Measurements from ENCODE around the gene MRPL51. TPM values are rescaled to one million over a fixed set of nuclear protein-coding genes. Genes with fewer than 3 reads are reported as not detected.
A peak's percentile ranks its signal among the peaks of the same experiment; 100 is the strongest.

Gene MRPL51
- total and polyA plus RNA-seq, 2 donors (not counting 1 experiment from before 2014, with no cell fraction given) = 18.6 to 72.6 TPM

- ATAC-seq (ENCODE audit: low read depth) (no peak), DNase-seq (no peak)
- Mint-ChIP-seq H3K9me3 (ENCODE audit: insufficient read depth) (no peaks in the 10 kb centered on the region), H3K4me3 (no peak overlapping the region), H3K27me3 (no peaks in the 10 kb centered on the region), H3K4me1 (peaks cover 85% of the 10 kb centered on the region), H3K27ac (peak overlapping the region; percentile 68)
- no peak overlapping the region for H2AFZ ChIP-seq (ENCODE audit: insufficient read depth, low read depth, low read length, poor library complexity, severe bottlenecking)
- CTCF ChIA-PET = interaction anchor here (0.6 to 8.9 kb wide), 30 partner anchors 9 to 478 kb away, joined by 3 to 383 read pairs (median 6); partner anchors contain the start of genes CD27, GAPDH, IFFO1 and MRPL51
- H3K79me2 ChIP-seq (ENCODE audit: control insufficient read depth, insufficient read depth, low read length) = peaks cover 55% of the 10 kb centered on the region
- POLR2A ChIA-PET = interaction anchor here (0.6 to 2.2 kb wide), 5 partner anchors 20 to 148 kb away, joined by 3 to 33 read pairs (median 4); partner anchors contain the start of gene MRPL51
- peaks cover 57 to 84% of the 10 kb centered on the region in 2 donors for H3K4me1 ChIP-seq (ENCODE audit: control insufficient read depth in 2 of 2, insufficient read depth in 2 of 2, low read length in 2 of 2)
- no peak overlapping the region for H3K4me3 ChIP-seq (ENCODE audit: control extremely low read depth in 1 of 5, extremely low read depth in 1 of 5, insufficient read depth in 1 of 5, low read depth in 2 of 5, low read length in 4 of 5)
- intact Hi-C loops (cut with micrococcal nuclease) = loop anchor here (10.0 kb wide), 1 partner anchor 131 kb away; no protein-coding TSS in a partner anchor
- 59% methylated on average over 2 of the region's 5 CpGs for WGBS (ENCODE audit: insufficient coverage)
- H3K36me3 ChIP-seq (replicated peaks in 1 of 2; ENCODE audit: control extremely low read depth in 1 of 2, control insufficient read depth in 1 of 2, extremely low read depth in 1 of 2, insufficient read depth in 2 of 2, low read length in 1 of 2) = peaks cover 4 to 44% of the 10 kb centered on the region in 2 experiments
- peaks cover 19% of the 10 kb centered on the region for H4K20me1 ChIP-seq (ENCODE audit: control insufficient read depth, insufficient read depth, low read length, poor library complexity, severe bottlenecking)
- no peak overlapping the region for H3K9ac ChIP-seq (ENCODE audit: low read length)
- H3K27me3 ChIP-seq (replicated peaks in 1 of 4; ENCODE audit: control extremely low read depth in 1 of 4, control insufficient read depth in 3 of 4, insufficient read depth in 4 of 4, low read length in 3 of 4) = no peaks in the 10 kb centered on the region
- no peaks in the 10 kb centered on the region for H3K9me3 ChIP-seq (ENCODE audit: control extremely low read depth in 1 of 3, control insufficient read depth in 2 of 3, insufficient read depth in 1 of 3, low read length in 2 of 3)
- H3K27ac ChIP-seq (ENCODE audit: low read length in 2 of 2) = peak overlapping the region; percentile 7 to 13
- H3K4me2 ChIP-seq (replicated peaks; ENCODE audit: low read depth, low read length, poor library complexity, severe bottlenecking) = no peak overlapping the region
- no peak for TF ChIP-seq EZH2 (IDR thresholded peaks at IDR 0.05; ENCODE audit: borderline replicate concordance, insufficient read depth, low read depth, low read length, poor library complexity, severe bottlenecking)
- TF ChIP-seq, protein P1, sequence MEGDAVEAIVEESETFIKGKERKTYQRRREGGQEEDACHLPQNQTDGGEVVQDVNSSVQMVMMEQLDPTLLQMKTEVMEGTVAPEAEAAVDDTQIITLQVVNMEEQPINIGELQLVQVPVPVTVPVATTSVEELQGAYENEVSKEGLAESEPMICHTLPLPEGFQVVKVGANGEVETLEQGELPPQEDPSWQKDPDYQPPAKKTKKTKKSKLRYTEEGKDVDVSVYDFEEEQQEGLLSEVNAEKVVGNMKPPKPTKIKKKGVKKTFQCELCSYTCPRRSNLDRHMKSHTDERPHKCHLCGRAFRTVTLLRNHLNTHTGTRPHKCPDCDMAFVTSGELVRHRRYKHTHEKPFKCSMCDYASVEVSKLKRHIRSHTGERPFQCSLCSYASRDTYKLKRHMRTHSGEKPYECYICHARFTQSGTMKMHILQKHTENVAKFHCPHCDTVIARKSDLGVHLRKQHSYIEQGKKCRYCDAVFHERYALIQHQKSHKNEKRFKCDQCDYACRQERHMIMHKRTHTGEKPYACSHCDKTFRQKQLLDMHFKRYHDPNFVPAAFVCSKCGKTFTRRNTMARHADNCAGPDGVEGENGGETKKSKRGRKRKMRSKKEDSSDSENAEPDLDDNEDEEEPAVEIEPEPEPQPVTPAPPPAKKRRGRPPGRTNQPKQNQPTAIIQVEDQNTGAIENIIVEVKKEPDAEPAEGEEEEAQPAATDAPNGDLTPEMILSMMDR (IDR thresholded peaks at IDR 0.05) = no peak
Measured at GRCh38 chr12:6466184-6466573, 26.9 kb downstream of the MRPL51 start.

- Histone ChIP-seq H3K9me3 (ENCODE audit: control extremely low read depth in 1 of 3, control insufficient read depth in 2 of 3, insufficient read depth in 1 of 3, low read length in 2 of 3) (no peaks in the 10 kb centered on the region), H2AFZ (ENCODE audit: insufficient read depth, low read depth, low read length, poor library complexity, severe bottlenecking) (no peak overlapping the region), H3K79me2 (ENCODE audit: control insufficient read depth, insufficient read depth, low read length) (peaks cover 55% of the 10 kb centered on the region), H4K20me1 (ENCODE audit: control insufficient read depth, insufficient read depth, low read length, poor library complexity, severe bottlenecking) (peaks cover 19% of the 10 kb centered on the region), H3K27me3 (replicated peaks in 1 of 4; ENCODE audit: control extremely low read depth in 1 of 4, control insufficient read depth in 3 of 4, insufficient read depth in 4 of 4, low read length in 3 of 4) (no peaks in the 10 kb centered on the region), H3K9ac (ENCODE audit: low read length) (no peak overlapping the region), H3K4me3 (ENCODE audit: control extremely low read depth in 1 of 5, extremely low read depth in 1 of 5, insufficient read depth in 1 of 5, low read depth in 2 of 5, low read length in 4 of 5) (no peak overlapping the region), H3K36me3 (replicated peaks in 1 of 2; ENCODE audit: control extremely low read depth in 1 of 2, control insufficient read depth in 1 of 2, extremely low read depth in 1 of 2, insufficient read depth in 2 of 2, low read length in 1 of 2) (peaks cover 4 to 49% of the 10 kb centered on the region in 2 experiments), H3K27ac (ENCODE audit: low read length in 2 of 2) (peak overlapping the region; percentile 7 to 13), H3K4me2 (replicated peaks; ENCODE audit: low read depth, low read length, poor library complexity, severe bottlenecking) (no peak overlapping the region), H3K4me1 (ENCODE audit: control insufficient read depth in 2 of 2, insufficient read depth in 2 of 2, low read length in 2 of 2) (peaks cover 61 to 87% of the 10 kb centered on the region in 2 donors)
- DNase-seq (peak; percentile 75), ATAC-seq (ENCODE audit: low read depth) (no peak)
- Mint-ChIP-seq H3K27ac (peak overlapping the region; percentile 92), H3K27me3 (no peaks in the 10 kb centered on the region), H3K4me1 (peaks cover 87% of the 10 kb centered on the region), H3K4me3 (no peak overlapping the region), H3K9me3 (ENCODE audit: insufficient read depth) (no peaks in the 10 kb centered on the region)
- intact Hi-C loops (cut with micrococcal nuclease) = loop anchor here (1.0 to 10.0 kb wide), 3 partner anchors 42 to 131 kb away; no protein-coding TSS in a partner anchor
- TF ChIP-seq, protein P1 (IDR thresholded peaks at IDR 0.05) = peak; percentile 81
- no peak for TF ChIP-seq EZH2 (IDR thresholded peaks at IDR 0.05; ENCODE audit: borderline replicate concordance, insufficient read depth, low read depth, low read length, poor library complexity, severe bottlenecking)
- 73% methylated on average over 3 of the region's 6 CpGs for WGBS (ENCODE audit: insufficient coverage)
- ChIA-PET POLR2A (interaction anchor here (0.6 to 2.2 kb wide), 9 partner anchors 19 to 148 kb away, joined by 3 to 33 read pairs (median 3); partner anchors contain the start of genes GAPDH and MRPL51), CTCF (interaction anchor here (0.6 to 8.9 kb wide), 34 partner anchors 8 to 477 kb away, joined by 3 to 383 read pairs (median 6); partner anchors contain the start of genes CD27, GAPDH, IFFO1 and MRPL51)
Measured at GRCh38 chr12:6465467-6466183, 27.4 kb downstream of the MRPL51 start.
